Smooth muscle cell (in vitro differentiated cells): ENCODE data around the gene PRKD2. TPM values are rescaled to one million over a fixed set of nuclear protein-coding genes. Genes with fewer than 3 reads are reported as not detected.

Source experiments
- DNase-seq: peaks from one replicate; lab custom pipeline; 2025; ENCODE audit not compliant: unreplicated experiment; lab: John Stamatoyannopoulos, UW
- H2AFZ ChIP-seq: fragments of 200-600 bp; sonication (generic); 2 replicates; pipeline ENCODE4 v1.6.0; 2016; ENCODE audit warnings: antibody characterized with exemption, low read depth, mild to moderate bottlenecking
- H3F3A ChIP-seq: fragments of 200-600 bp; sonication (generic); 2 replicates; pipeline ENCODE4 v1.6.0; 2017; ENCODE audit warnings: antibody characterized with exemption, low read depth
- H3K27ac ChIP-seq: fragments of 200-600 bp; sonication (generic); 2 replicates; pipeline ENCODE4 v1.5.1; 2016; ENCODE audit warnings: low read depth, mild to moderate bottlenecking
- H3K27me3 ChIP-seq: fragments of 200-600 bp; sonication (generic); 2 replicates; pipeline ENCODE4 v1.6.1; 2016; ENCODE audit warnings: low read depth, mild to moderate bottlenecking
- H3K36me3 ChIP-seq: fragments of 200-600 bp; sonication (generic); 2 replicates; pipeline ENCODE4 v1.5.1; 2016; ENCODE audit warnings: low read depth
- H3K4me1 ChIP-seq: fragments of 200-600 bp; sonication (generic); 2 replicates; pipeline ENCODE4 v1.5.1; 2016; ENCODE audit warnings: low read depth
- H3K4me2 ChIP-seq: fragments of 200-600 bp; sonication (generic); 2 replicates; pipeline ENCODE4 v1.6.0; 2016; ENCODE audit warnings: mild to moderate bottlenecking
- H3K4me3 ChIP-seq: fragments of 200-600 bp; sonication (generic); 2 replicates; pipeline ENCODE4 v1.5.1; 2016; ENCODE audit warnings: mild to moderate bottlenecking
- H3K79me2 ChIP-seq: fragments of 200-600 bp; sonication (generic); 2 replicates; pipeline ENCODE4 v1.6.0; 2016; ENCODE audit warnings: low read depth, mild to moderate bottlenecking
- H3K9ac ChIP-seq: fragments of 200-600 bp; sonication (generic); 2 replicates; pipeline ENCODE4 v1.6.0; 2016; ENCODE audit warnings: low read depth
- H3K9me3 ChIP-seq: fragments of 200-600 bp; sonication (generic); replicated peaks from 2 replicates; pipeline ENCODE4 v1.5.1; 2016; ENCODE audit warnings: low read depth
- H4K20me1 ChIP-seq: fragments of 200-600 bp; sonication (generic); 2 replicates; pipeline ENCODE4 v1.6.0; 2016; ENCODE audit warnings: low read depth
- WGBS: methylation state at CpG from one replicate; pipeline ENCODE4 v1.1.7; 2016; ENCODE audit warnings: low lambda C conversion rate; 5-methylcytosine and 5-hydroxymethylcytosine counted together
- polyA plus RNA-seq: library from polyadenylated mRNA; unstranded; fragments of >200 nt; fragmentation: Nextera tagmentation; extraction: Ambion mirVana; gene quantifications from 2 replicates; pipeline ENCODE4 v1.2.1, GENCODE V29; 2016
- total RNA-seq: library from RNA; depleted of rRNA; stranded (reverse); fragments of >200 nt; gene quantifications from 2 replicates; pipeline ENCODE4 v1.2.3, GENCODE V29; 2014
- TF ChIP-seq, protein P1 (sequence below): fragments of 200-600 bp; sonication (generic); IDR thresholded peaks from 2 replicates; pipeline ENCODE4 v1.5.1; 2017; ENCODE audit warnings: borderline replicate concordance, mild to moderate bottlenecking, antibody characterized with exemption; ENCODE audit not compliant: insufficient read depth, poor library complexity, severe bottlenecking

Gene PRKD2
- total and polyA plus RNA-seq, 2 experiments from 2014 or later = 24.2 to 34.6 TPM

DNA sequence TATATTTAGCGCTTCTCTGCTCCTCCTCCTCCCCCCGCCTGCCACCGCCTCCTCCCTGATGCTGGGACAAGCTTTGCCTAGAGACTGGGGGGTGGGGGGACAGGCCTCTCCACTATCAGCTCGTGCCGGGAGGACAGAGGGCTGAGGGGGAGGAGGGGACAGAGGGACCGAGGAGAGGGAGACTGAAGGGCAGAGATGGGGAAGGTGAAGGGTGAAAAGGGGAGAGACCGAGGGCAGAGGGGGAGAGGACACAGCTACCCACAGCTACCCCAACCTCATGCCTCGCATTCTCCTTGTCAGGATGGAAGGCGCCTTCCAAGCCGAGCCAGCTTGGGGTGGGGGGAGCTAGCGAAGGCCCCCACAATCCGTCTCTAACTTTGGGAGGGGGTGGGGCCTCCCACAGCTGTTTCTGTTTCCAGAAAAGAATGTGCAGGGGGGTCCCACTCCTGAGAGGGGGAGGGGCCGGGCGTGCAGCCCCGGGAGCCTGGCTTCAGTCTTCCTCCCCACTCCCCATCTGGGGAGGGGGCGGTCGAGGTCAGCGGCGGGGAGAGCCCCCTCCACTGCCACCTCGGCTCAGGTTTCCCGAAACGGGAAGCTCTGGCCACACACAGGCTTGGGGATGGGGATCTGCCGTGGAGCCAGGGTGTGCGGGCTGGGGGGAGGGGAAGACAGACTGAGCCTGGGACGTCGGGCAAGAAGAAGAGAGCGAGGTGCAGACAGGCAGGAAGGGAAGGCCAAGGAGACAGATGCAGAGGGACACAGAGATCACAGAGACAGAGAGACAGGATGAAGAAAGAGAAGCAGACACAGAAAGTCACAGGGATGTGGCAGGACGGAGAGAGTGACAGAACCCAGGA is 57.5 kb downstream of the PRKD2 start:
- Histone ChIP-seq H3K27me3 (no peaks in the 10 kb centered on the region), H3K9ac (no peak overlapping the region), H3K79me2 (peaks cover 12% of the 10 kb centered on the region), H3F3A (peaks cover 8% of the 10 kb centered on the region), H3K27ac (no peak overlapping the region), H4K20me1 (peaks cover 4% of the 10 kb centered on the region), H3K4me3 (peak overlapping the region; percentile 76), H3K36me3 (no peaks in the 10 kb centered on the region), H3K4me1 (peaks cover 21% of the 10 kb centered on the region), H3K4me2 (peak overlapping the region; percentile 94), H2AFZ (peak overlapping the region; percentile 75), H3K9me3 (no peaks in the 10 kb centered on the region)
- WGBS = 2% methylated on average over 17 of the region's 28 CpGs
- TF ChIP-seq, protein P1, sequence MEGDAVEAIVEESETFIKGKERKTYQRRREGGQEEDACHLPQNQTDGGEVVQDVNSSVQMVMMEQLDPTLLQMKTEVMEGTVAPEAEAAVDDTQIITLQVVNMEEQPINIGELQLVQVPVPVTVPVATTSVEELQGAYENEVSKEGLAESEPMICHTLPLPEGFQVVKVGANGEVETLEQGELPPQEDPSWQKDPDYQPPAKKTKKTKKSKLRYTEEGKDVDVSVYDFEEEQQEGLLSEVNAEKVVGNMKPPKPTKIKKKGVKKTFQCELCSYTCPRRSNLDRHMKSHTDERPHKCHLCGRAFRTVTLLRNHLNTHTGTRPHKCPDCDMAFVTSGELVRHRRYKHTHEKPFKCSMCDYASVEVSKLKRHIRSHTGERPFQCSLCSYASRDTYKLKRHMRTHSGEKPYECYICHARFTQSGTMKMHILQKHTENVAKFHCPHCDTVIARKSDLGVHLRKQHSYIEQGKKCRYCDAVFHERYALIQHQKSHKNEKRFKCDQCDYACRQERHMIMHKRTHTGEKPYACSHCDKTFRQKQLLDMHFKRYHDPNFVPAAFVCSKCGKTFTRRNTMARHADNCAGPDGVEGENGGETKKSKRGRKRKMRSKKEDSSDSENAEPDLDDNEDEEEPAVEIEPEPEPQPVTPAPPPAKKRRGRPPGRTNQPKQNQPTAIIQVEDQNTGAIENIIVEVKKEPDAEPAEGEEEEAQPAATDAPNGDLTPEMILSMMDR = no peak
- peak; percentile 47 for DNase-seq

DNA sequence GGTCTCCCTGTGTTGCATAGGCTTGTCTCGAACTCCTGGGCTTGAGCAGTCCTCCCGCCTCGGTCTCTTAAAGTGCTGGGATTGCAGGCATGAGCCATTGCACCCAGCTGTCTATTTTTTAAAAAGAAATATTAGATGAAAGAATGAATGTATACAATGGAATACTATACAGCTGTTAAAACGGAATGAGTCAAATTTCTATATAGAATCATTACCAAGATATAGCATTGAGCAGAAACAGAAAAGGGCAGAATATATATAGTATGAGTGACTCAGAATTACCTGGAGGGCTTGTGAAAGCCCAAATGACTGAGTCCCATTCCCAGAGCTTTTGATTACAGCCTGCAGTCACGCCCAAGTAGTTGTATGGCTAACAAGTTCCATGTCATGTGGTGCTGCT is 60.4 kb downstream of the PRKD2 start:
- Histone ChIP-seq H3K4me1 (peaks cover 21% of the 10 kb centered on the region), H3K4me2 (no peak overlapping the region), H3K27ac (no peak overlapping the region), H3K79me2 (peaks cover 12% of the 10 kb centered on the region), H3F3A (peaks cover 6% of the 10 kb centered on the region), H3K9me3 (no peaks in the 10 kb centered on the region), H2AFZ (no peak overlapping the region), H3K4me3 (no peak overlapping the region), H3K36me3 (no peaks in the 10 kb centered on the region), H4K20me1 (peaks cover 7% of the 10 kb centered on the region), H3K9ac (no peak overlapping the region), H3K27me3 (no peaks in the 10 kb centered on the region)
- 96% methylated on average over 5 of the region's 5 CpGs for WGBS
- TF ChIP-seq, protein P1 = no peak
- no peak for DNase-seq

DNA sequence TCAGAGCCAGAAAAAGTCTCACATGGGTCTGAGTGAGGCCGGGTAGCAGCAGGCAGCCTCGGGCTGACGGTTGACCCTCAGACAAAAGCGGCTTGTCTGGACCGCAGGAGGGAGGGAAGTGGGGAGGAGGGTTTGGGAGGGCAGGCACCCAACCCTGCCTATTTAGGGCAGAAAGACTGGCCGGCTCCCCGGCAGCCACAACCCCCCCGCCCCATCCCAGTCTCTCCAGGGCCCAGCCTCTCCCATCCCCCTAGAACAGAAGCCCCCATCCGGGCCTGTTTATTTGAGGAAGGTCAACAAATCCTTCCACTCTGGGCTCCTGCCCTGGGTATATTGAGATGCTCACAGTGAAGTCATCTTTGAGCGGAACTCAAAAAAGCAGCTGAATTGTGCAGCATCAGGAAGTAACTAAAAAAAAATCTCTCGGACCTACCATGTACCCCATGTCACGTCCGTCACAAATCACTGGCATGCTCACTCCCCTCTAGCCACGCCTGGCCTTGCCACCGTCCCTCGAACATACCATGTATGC is 62.2 kb downstream of the PRKD2 start:
- no peak for DNase-seq
- H3K36me3 ChIP-seq = no peaks in the 10 kb centered on the region
- H3F3A ChIP-seq = peaks cover 6% of the 10 kb centered on the region
- H3K79me2 ChIP-seq = peaks cover 12% of the 10 kb centered on the region
- H2AFZ ChIP-seq = no peak overlapping the region
- no peak overlapping the region for H3K27ac ChIP-seq
- peaks cover 7% of the 10 kb centered on the region for H4K20me1 ChIP-seq
- 46% methylated on average over 16 of the region's 16 CpGs for WGBS
- H3K4me3 ChIP-seq = no peak overlapping the region
- TF ChIP-seq, protein P1 = no peak
- peaks cover 3% of the 10 kb centered on the region for H3K27me3 ChIP-seq
- H3K9me3 ChIP-seq = no peaks in the 10 kb centered on the region
- H3K9ac ChIP-seq = no peak overlapping the region
- H3K4me1 ChIP-seq = peaks cover 11% of the 10 kb centered on the region
- H3K4me2 ChIP-seq = no peak overlapping the region
